ENCODE data around the gene PSMG2. TPM values are rescaled to one million over a fixed set of nuclear protein-coding genes. Genes with fewer than 3 reads are reported as not detected.

The PSMG2 gene
- total and polyA plus RNA-seq, 2 of the 4 experiments (the other 2 are of a cell fraction), result 34.4 to 59.5 TPM

DNA sequence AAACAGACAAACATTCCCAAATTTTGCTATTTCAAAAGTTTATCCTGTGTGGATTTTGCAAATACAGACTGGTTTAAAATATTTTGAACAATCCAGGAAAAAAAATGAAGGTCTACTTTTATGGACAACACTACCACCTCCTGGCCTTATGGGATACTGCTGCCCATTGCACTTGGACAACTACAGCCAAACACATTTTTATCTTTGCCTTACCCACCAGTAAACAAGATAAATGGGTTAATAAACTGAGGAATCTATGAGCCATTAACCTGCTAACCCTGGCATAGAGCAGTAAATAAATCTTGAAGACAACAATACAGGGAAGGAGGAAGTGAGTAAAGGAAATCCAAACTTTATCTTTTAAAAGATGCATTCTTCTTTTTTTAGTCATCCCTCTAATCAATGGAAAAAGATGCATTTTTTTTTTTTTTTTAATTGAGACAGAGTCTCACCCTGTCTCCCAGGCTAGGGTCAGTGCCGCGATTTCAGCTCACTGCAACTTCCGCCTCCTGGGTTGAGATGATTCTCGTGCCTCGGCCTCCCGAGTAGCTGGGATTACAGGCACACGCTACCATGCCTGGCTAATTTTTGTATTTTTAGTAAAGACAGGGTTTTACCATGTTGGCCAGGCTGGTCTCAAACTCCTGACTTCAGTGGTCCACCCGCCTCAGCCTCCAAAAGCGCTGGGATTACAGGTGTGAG lies 42.8 kb upstream of the PSMG2 start (continued):
- TF ChIP-seq MXI1 (IDR thresholded peaks at IDR 0.05; ENCODE audit: borderline replicate concordance, low read depth, low read length), result no peak

DNA sequence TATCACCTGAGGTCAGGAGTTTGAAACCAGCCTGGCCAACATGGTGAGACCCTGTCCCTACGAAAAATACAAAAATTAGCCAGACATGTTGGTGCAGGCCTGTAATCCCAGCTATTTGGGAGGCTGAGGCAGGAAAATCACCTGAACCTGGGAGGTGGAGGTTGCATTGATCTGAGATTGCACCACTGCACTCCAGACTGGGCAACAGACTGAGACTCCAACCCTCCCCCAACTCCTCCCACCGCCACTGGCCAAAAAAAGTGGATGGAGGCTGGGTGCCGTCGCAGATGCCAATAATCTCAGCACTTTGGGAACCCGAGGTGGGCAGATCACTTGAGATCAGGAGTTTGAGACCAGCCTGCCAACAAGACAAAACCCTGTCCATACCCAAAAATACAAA lies 34.8 kb upstream of the PSMG2 start:
- H3K4me1 ChIP-seq (ENCODE audit: control insufficient read depth, insufficient read depth, low read length), result no peaks in the 10 kb centered on the region
- no peaks in the 10 kb centered on the region for H3K9me3 ChIP-seq (ENCODE audit: control insufficient read depth, insufficient read depth, low read length)
- no peak overlapping the region for H4K8ac ChIP-seq (ENCODE audit: low read depth in 2 of 2, low read length in 2 of 2)
- WGBS, 2 experiments (ENCODE audit: extremely low coverage in 2 of 2, insufficient read length in 1 of 2), result no CpG with 5 or more reads among the region's 5 CpGs
- H3K9me1 ChIP-seq (ENCODE audit: insufficient read depth, low read length), result no peaks in the 10 kb centered on the region
- no peak overlapping the region for H3K4me2 ChIP-seq (ENCODE audit: low read depth, low read length)
- H3K14ac ChIP-seq (replicated peaks; ENCODE audit: low read depth, low read length), result no peak overlapping the region
- in situ Hi-C loops (cut with MboI; ENCODE audit: low sequenced_read_pairs), result loop anchor here (5.0 kb wide), 1 partner anchor 276 kb away; no protein-coding TSS in a partner anchor
- no peak overlapping the region for H2BK20ac ChIP-seq (ENCODE audit: low read depth, low read length)
- H3K23ac ChIP-seq (ENCODE audit: low read depth, low read length), result no peak overlapping the region
- no peak overlapping the region for H3K9ac ChIP-seq (ENCODE audit: low read depth, low read length)
- H3K4ac ChIP-seq (ENCODE audit: low read depth, low read length), result no peak overlapping the region
- H3K4me3 ChIP-seq (ENCODE audit: insufficient read depth, low read depth, low read length), result no peak overlapping the region
- H3K56ac ChIP-seq (ENCODE audit: extremely low read depth, insufficient read depth, low read length), result no peak overlapping the region
- POLR2A ChIA-PET (ENCODE audit: unreplicated experiment), result no interaction called here
- no peak for ATAC-seq (ENCODE audit: low read depth)
- no peaks in the 10 kb centered on the region for H4K20me1 ChIP-seq (ENCODE audit: insufficient read depth, low read length)
- H2AK9ac ChIP-seq (replicated peaks; ENCODE audit: low read depth, low read length, poor library complexity), result no peak overlapping the region
- H2BK15ac ChIP-seq (ENCODE audit: low read depth, low read length), result no peak overlapping the region
- H2AK5ac ChIP-seq (ENCODE audit: low read depth, low read length), result no peak overlapping the region
- no peak overlapping the region for H2AFZ ChIP-seq (replicated peaks; ENCODE audit: low read length, poor library complexity)
- H4K91ac ChIP-seq (ENCODE audit: insufficient read depth, low read depth, low read length), result no peak overlapping the region
- CTCF ChIA-PET, result interaction anchor here (0.7 kb wide), 1 partner anchor 82 kb away, joined by 5 read pairs; no protein-coding TSS in a partner anchor
- intact Hi-C loops (cut with micrococcal nuclease), result no loop called here
- no peak for TF ChIP-seq RAD21 (IDR thresholded peaks at IDR 0.05; ENCODE audit: low read length)
- no peak for TF ChIP-seq RFX5 (IDR thresholded peaks at IDR 0.05; ENCODE audit: low read depth, low read length)
- no peak for TF ChIP-seq FOS (IDR thresholded peaks at IDR 0.05; ENCODE audit: low read depth, low read length)
- TF ChIP-seq MAFK (IDR thresholded peaks at IDR 0.05; ENCODE audit: low read depth, low read length), result no peak
- TF ChIP-seq RCOR1 (IDR thresholded peaks at IDR 0.05; ENCODE audit: insufficient replicate concordance, low read length), result no peak
- no peak for TF ChIP-seq NFE2L2 (IDR thresholded peaks at IDR 0.05; ENCODE audit: low read depth, low read length)
- TF ChIP-seq CHD1 (IDR thresholded peaks at IDR 0.05; ENCODE audit: low read depth, low read length), result no peak
- TF ChIP-seq, protein P1, sequence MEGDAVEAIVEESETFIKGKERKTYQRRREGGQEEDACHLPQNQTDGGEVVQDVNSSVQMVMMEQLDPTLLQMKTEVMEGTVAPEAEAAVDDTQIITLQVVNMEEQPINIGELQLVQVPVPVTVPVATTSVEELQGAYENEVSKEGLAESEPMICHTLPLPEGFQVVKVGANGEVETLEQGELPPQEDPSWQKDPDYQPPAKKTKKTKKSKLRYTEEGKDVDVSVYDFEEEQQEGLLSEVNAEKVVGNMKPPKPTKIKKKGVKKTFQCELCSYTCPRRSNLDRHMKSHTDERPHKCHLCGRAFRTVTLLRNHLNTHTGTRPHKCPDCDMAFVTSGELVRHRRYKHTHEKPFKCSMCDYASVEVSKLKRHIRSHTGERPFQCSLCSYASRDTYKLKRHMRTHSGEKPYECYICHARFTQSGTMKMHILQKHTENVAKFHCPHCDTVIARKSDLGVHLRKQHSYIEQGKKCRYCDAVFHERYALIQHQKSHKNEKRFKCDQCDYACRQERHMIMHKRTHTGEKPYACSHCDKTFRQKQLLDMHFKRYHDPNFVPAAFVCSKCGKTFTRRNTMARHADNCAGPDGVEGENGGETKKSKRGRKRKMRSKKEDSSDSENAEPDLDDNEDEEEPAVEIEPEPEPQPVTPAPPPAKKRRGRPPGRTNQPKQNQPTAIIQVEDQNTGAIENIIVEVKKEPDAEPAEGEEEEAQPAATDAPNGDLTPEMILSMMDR (conservative IDR thresholded peaks at IDR 0.05; ENCODE audit: low read depth, low read length), result no peak
- TF ChIP-seq CEBPB (IDR thresholded peaks at IDR 0.05; ENCODE audit: low read depth, low read length), result no peak
- no peak for TF ChIP-seq BHLHE40 (IDR thresholded peaks at IDR 0.05; ENCODE audit: low read depth, low read length)
- no peak overlapping the region for H2BK5ac ChIP-seq (ENCODE audit: low read depth, low read length, poor library complexity, severe bottlenecking)
- no peak overlapping the region for H3K18ac ChIP-seq (ENCODE audit: low read depth, low read length)
- H3K79me1 ChIP-seq (ENCODE audit: low read depth in 1 of 2, low read length in 2 of 2), result no peaks in the 10 kb centered on the region
- H3K27me3 ChIP-seq (ENCODE audit: control insufficient read depth, insufficient read depth, low read length), result no peaks in the 10 kb centered on the region
- H4K5ac ChIP-seq (ENCODE audit: low read depth, low read length), result no peak overlapping the region
- no TSS peak for BruUV-seq (replicated peaks)
- H3K27ac ChIP-seq (ENCODE audit: insufficient read depth, low read length), result no peak overlapping the region
- no peak overlapping the region for H2BK120ac ChIP-seq (ENCODE audit: low read depth, low read length)
- no peaks in the 10 kb centered on the region for H3K36me3 ChIP-seq (ENCODE audit: control insufficient read depth, insufficient read depth, low read length)
- no peak for DNase-seq
- dilution Hi-C loops (cut with HindIII; ENCODE audit: low sequenced_read_pairs, unreplicated experiment), result no loop called here

Data from IMR-90 (cell line).